HG03575 (cell line): ENCODE results near the gene CEACAM19.
"Not testable (repeated sequence)": the region's sequence is repeated elsewhere in the genome, so short reads cannot be mapped to it uniquely, and the experiment has no call there.

ENCODE experiments used
- ATAC-seq: cut with Tn5 transposase; IDR thresholded peaks from one replicate; pipeline ENCODE4 v1.9.1; 2021; ENCODE audit not compliant: unreplicated experiment, insufficient number of reproducible peaks, low FRiP score; ENCODE audit errors: extremely low read depth

Gene CEACAM19

GRCh38 chr19:44689290-44690130, 18.2 kb downstream of the CEACAM19 start:
- ATAC-seq = no peak

GRCh38 chr19:44690131-44690440, 18.8 kb downstream of the CEACAM19 start:
- ATAC-seq = no peak

- no peak for ATAC-seq
Measured at GRCh38 chr19:44692379-44692721, 21.1 kb downstream of the CEACAM19 start.

GRCh38 chr19:44694184-44694579, 22.9 kb downstream of the CEACAM19 start:
- ATAC-seq = no peak

- ATAC-seq = no peak
Measured at GRCh38 chr19:44696939-44697669, 25.8 kb downstream of the CEACAM19 start.

GRCh38 chr19:44697670-44698034, 26.4 kb downstream of the CEACAM19 start:
- no peak for ATAC-seq

- no peak for ATAC-seq
Measured at GRCh38 chr19:44698492-44699201, 27.4 kb downstream of the CEACAM19 start, which contains the start of gene CEACAM16. TSS of gene CEACAM16 (plus strand) at chr19:44699151. CDS start at chr19:44701457, 2,306 bp downstream.

- ATAC-seq = no peak
Measured at GRCh38 chr19:44700547-44700946, 29.3 kb downstream of the CEACAM19 start.

GRCh38 chr19:44701228-44701627, 29.9 kb downstream of the CEACAM19 start:
- no peak for ATAC-seq

GRCh38 chr19:44702551-44703176, 31.4 kb downstream of the CEACAM19 start:
- no peak for ATAC-seq

GRCh38 chr19:44703336-44704078, 32.2 kb downstream of the CEACAM19 start:
- ATAC-seq = no peak

- ATAC-seq = no peak
Measured at GRCh38 chr19:44704982-44705381, 33.7 kb downstream of the CEACAM19 start.

GRCh38 chr19:44705502-44706010, 34.3 kb downstream of the CEACAM19 start:
- ATAC-seq = no peak

- no peak for ATAC-seq
Measured at GRCh38 chr19:44706506-44707236, 35.4 kb downstream of the CEACAM19 start.

- no peak for ATAC-seq
Measured at GRCh38 chr19:44707794-44708193, 36.5 kb downstream of the CEACAM19 start.

- ATAC-seq = no peak
Measured at GRCh38 chr19:44708940-44709339, 37.7 kb downstream of the CEACAM19 start.

- ATAC-seq = not testable (repeated sequence)
Measured at GRCh38 chr19:44709434-44710266, 38.4 kb downstream of the CEACAM19 start.
